SK-MEL-5 (cell line): ENCODE results near the gene ARHGAP20. TPM values are rescaled to one million over a fixed set of nuclear protein-coding genes. Genes with fewer than 3 reads are reported as not detected.

Experiments used
- DNase-seq: peaks from one replicate; pipeline ENCODE4 v3.0.0-alpha.2; 2016; ENCODE audit warnings: low read depth, low spot score
- in situ Hi-C: cut with HindIII; loops from 2 replicates; pipeline ENCODE4 v1.10.0; 2016; ENCODE audit warnings: low sequenced_read_pairs, high pct_unique_total_duplicates, low pct_unique_long_range_greater_than_20kb
- total RNA-seq: library from RNA; depleted of rRNA; stranded (reverse); fragments of >200 nt; shearing (Covaris generic); gene quantifications from 2 replicates; pipeline ENCODE4 v1.2.3, GENCODE V29; 2014

The ARHGAP20 gene
- total RNA-seq, 1 experiment from 2014 or later = not detected

GRCh38 chr11:110728883-110729282 lies 16.6 kb upstream of the ARHGAP20 start:
- in situ Hi-C loops = no loop called here
- no peak for DNase-seq

- no peak for DNase-seq
- in situ Hi-C loops = no loop called here
These were observed 16.2 kb upstream of the ARHGAP20 start for GRCh38 chr11:110728476-110728875.

GRCh38 chr11:110724358-110724757 lies 12.1 kb upstream of the ARHGAP20 start:
- no peak for DNase-seq
- in situ Hi-C loops = no loop called here

GRCh38 chr11:110720431-110721275 lies 8.4 kb upstream of the ARHGAP20 start:
- no peak for DNase-seq
- in situ Hi-C loops = no loop called here

GRCh38 chr11:110716361-110716760 lies 4.1 kb upstream of the ARHGAP20 start:
- in situ Hi-C loops = no loop called here
- DNase-seq = no peak

GRCh38 chr11:110715541-110715940 lies 3.3 kb upstream of the ARHGAP20 start:
- in situ Hi-C loops = no loop called here
- DNase-seq = no peak

- in situ Hi-C loops = no loop called here
- DNase-seq = no peak
These were observed 1.2 kb upstream of the ARHGAP20 start for GRCh38 chr11:110713449-110713776.

- in situ Hi-C loops = no loop called here
- no peak for DNase-seq
These were observed 617 bp upstream of the ARHGAP20 start for GRCh38 chr11:110712659-110713448.

- no peak for DNase-seq
- in situ Hi-C loops = no loop called here
These were observed 825 bp downstream of the ARHGAP20 start for GRCh38 chr11:110711448-110711775.

- in situ Hi-C loops = no loop called here
- DNase-seq = no peak
These were observed 1.4 kb downstream of the ARHGAP20 start for GRCh38 chr11:110710628-110711381.

- DNase-seq = no peak
- in situ Hi-C loops = no loop called here
These were observed 7.9 kb downstream of the ARHGAP20 start for GRCh38 chr11:110704210-110704864.

GRCh38 chr11:110691926-110692325 lies 20.3 kb downstream of the ARHGAP20 start:
- no peak for DNase-seq
- in situ Hi-C loops = no loop called here

GRCh38 chr11:110689306-110689705 lies 22.9 kb downstream of the ARHGAP20 start:
- in situ Hi-C loops = no loop called here
- DNase-seq = no peak

- in situ Hi-C loops = no loop called here
- no peak for DNase-seq
These were observed 32.8 kb downstream of the ARHGAP20 start for GRCh38 chr11:110679323-110679975.

- in situ Hi-C loops = no loop called here
- DNase-seq = no peak
These were observed 36.7 kb downstream of the ARHGAP20 start for GRCh38 chr11:110675548-110675947.

GRCh38 chr11:110665689-110666465 lies 46.4 kb downstream of the ARHGAP20 start:
- in situ Hi-C loops = no loop called here
- DNase-seq = peak; percentile 5

- in situ Hi-C loops = no loop called here
- DNase-seq = no peak
These were observed 56.3 kb downstream of the ARHGAP20 start for GRCh38 chr11:110655967-110656366.
